HL-60 (cell line): Measurements from ENCODE around the gene PGLYRP4.

Source experiments
- CTCF ChIP-seq: IDR thresholded peaks from one replicate; pipeline ENCODE4 v1.5.1; 2011; ENCODE audit warnings: low read length, control low read depth, inconsistent platforms; ENCODE audit not compliant: insufficient read depth
- GABPA ChIP-seq: IDR thresholded peaks from 2 replicates; pipeline ENCODE4 v1.6.1; 2012; ENCODE audit warnings: low read depth
- POLR2AphosphoS5 ChIP-seq: IDR thresholded peaks from 2 replicates; pipeline ENCODE4 v1.6.1; 2012; ENCODE audit warnings: low read depth
- SPI1 ChIP-seq: IDR thresholded peaks from 2 replicates; pipeline ENCODE4 v1.6.1; 2012; ENCODE audit warnings: low read depth, mild to moderate bottlenecking, borderline replicate concordance

GRCh38 chr1:153307221-153307600, 41.4 kb downstream of the PGLYRP4 start:
- no peak for TF ChIP-seq CTCF
- TF ChIP-seq POLR2AphosphoS5, result no peak
- TF ChIP-seq GABPA, result no peak
- TF ChIP-seq SPI1, result no peak
